ENCODE measurements around the gene RASGRP4.
"Not testable (repeated sequence)": the region's sequence is repeated elsewhere in the genome, so short reads cannot be mapped to it uniquely, and the experiment has no call there.

RASGRP4 gene

GRCh38 chr19:38425810-38426466 lies at the start of gene RASGRP4:
Gene RASGRP4, minus strand, starts transcription at chr19:38426219. Its CDS starts 128 bp downstream, at chr19:38426091.
- Histone ChIP-seq H3K4me3 (replicated peaks; ENCODE audit: low read depth, low read length) (peak within 1 kb of the TSS; percentile 22), H3K27me3 (replicated peaks; ENCODE audit: control insufficient read depth, insufficient read depth, low read length) (no peaks in the 10 kb centered on the region), H3K36me3 (ENCODE audit: control insufficient read depth, insufficient read depth, low read length) (no peaks in the 10 kb centered on the region)
- DNase-seq (ENCODE audit: extremely low read depth, insufficient read length), result peak; percentile 50
- no peak for TF ChIP-seq CTCF (IDR thresholded peaks at IDR 0.05; ENCODE audit: insufficient read depth, low read length, poor library complexity, severe bottlenecking)

GRCh38 chr19:38475176-38475575 lies 49.2 kb upstream of the RASGRP4 start:
- no peak for TF ChIP-seq CTCF (IDR thresholded peaks at IDR 0.05; ENCODE audit: insufficient read depth, low read length, poor library complexity, severe bottlenecking)
- no peak for DNase-seq (ENCODE audit: extremely low read depth, insufficient read length)
- H3K36me3 ChIP-seq (ENCODE audit: control insufficient read depth, insufficient read depth, low read length), result no peaks in the 10 kb centered on the region
- no peak overlapping the region for H3K4me3 ChIP-seq (replicated peaks; ENCODE audit: low read depth, low read length)
- no peaks in the 10 kb centered on the region for H3K27me3 ChIP-seq (replicated peaks; ENCODE audit: control insufficient read depth, insufficient read depth, low read length)

GRCh38 chr19:38473201-38473600 lies 47.2 kb upstream of the RASGRP4 start:
- Histone ChIP-seq H3K36me3 (ENCODE audit: control insufficient read depth, insufficient read depth, low read length) (no peaks in the 10 kb centered on the region), H3K27me3 (replicated peaks; ENCODE audit: control insufficient read depth, insufficient read depth, low read length) (no peaks in the 10 kb centered on the region), H3K4me3 (replicated peaks; ENCODE audit: low read depth, low read length) (no peak overlapping the region)
- DNase-seq (ENCODE audit: extremely low read depth, insufficient read length), result no peak
- no peak for TF ChIP-seq CTCF (IDR thresholded peaks at IDR 0.05; ENCODE audit: insufficient read depth, low read length, poor library complexity, severe bottlenecking)

GRCh38 chr19:38472725-38473124 lies 46.7 kb upstream of the RASGRP4 start:
- H3K27me3 ChIP-seq (replicated peaks; ENCODE audit: control insufficient read depth, insufficient read depth, low read length); DNase-seq (ENCODE audit: extremely low read depth, insufficient read length); H3K4me3 ChIP-seq (replicated peaks; ENCODE audit: low read depth, low read length); H3K36me3 ChIP-seq (ENCODE audit: control insufficient read depth, insufficient read depth, low read length): not testable (repeated sequence)

- Histone ChIP-seq H3K36me3 (ENCODE audit: control insufficient read depth, insufficient read depth, low read length) (no peaks in the 10 kb centered on the region), H3K4me3 (replicated peaks; ENCODE audit: low read depth, low read length) (no peak overlapping the region), H3K27me3 (replicated peaks; ENCODE audit: control insufficient read depth, insufficient read depth, low read length) (no peaks in the 10 kb centered on the region)
- TF ChIP-seq CTCF (IDR thresholded peaks at IDR 0.05; ENCODE audit: insufficient read depth, low read length, poor library complexity, severe bottlenecking), result no peak
- no peak for DNase-seq (ENCODE audit: extremely low read depth, insufficient read length)
These were observed 44.9 kb upstream of the RASGRP4 start for GRCh38 chr19:38470788-38471480.

GRCh38 chr19:38469151-38469550 lies 43.1 kb upstream of the RASGRP4 start:
- TF ChIP-seq CTCF (IDR thresholded peaks at IDR 0.05; ENCODE audit: insufficient read depth, low read length, poor library complexity, severe bottlenecking), result no peak
- H3K27me3 ChIP-seq (replicated peaks; ENCODE audit: control insufficient read depth, insufficient read depth, low read length), result no peaks in the 10 kb centered on the region

More at GRCh38 chr19:38469151-38469550, 43.1 kb upstream of the RASGRP4 start:
- Histone ChIP-seq H3K36me3 (ENCODE audit: control insufficient read depth, insufficient read depth, low read length) (no peaks in the 10 kb centered on the region), H3K4me3 (replicated peaks; ENCODE audit: low read depth, low read length) (no peak overlapping the region)
- no peak for DNase-seq (ENCODE audit: extremely low read depth, insufficient read length)
